Suprapubic skin (tissue), 4 donors: ENCODE results near the gene VSX2. TPM values are rescaled to one million over a fixed set of nuclear protein-coding genes. Genes with fewer than 3 reads are reported as not detected.

Source experiments
- DNase-seq, 2 donors: peaks; one replicate each; pipeline ENCODE4 v3.0.0-alpha.2; 2019; ENCODE audit warnings: low spot score in 2 of 2
- H3K27ac ChIP-seq: fragments of 200-600 bp; sonication (generic); one replicate; pipeline ENCODE4 v1.5.1; 2019
- H3K27me3 ChIP-seq: fragments of 200-600 bp; sonication (generic); one replicate; pipeline ENCODE4 v1.5.1; 2019
- H3K36me3 ChIP-seq: fragments of 200-600 bp; sonication (generic); one replicate; pipeline ENCODE4 v1.5.1; 2019
- H3K4me1 ChIP-seq: fragments of 200-600 bp; sonication (generic); one replicate; pipeline ENCODE4 v1.5.1; 2019
- H3K4me3 ChIP-seq: fragments of 200-600 bp; sonication (generic); one replicate; pipeline ENCODE4 v1.5.1; 2019; ENCODE audit warnings: mild to moderate bottlenecking
- H3K9me3 ChIP-seq: fragments of 200-600 bp; sonication (generic); one replicate; pipeline ENCODE4 v1.5.1; 2019
- CTCF ChIP-seq, 2 donors: fragments of 200-600 bp in 1 of 2; fragments of 450-650 bp in 1 of 2; sonication (generic) in 1 of 2; IDR thresholded peaks; one replicate each; pipeline ENCODE4 v1.5.1; 2016 to 2019; ENCODE audit warnings: antibody characterized with exemption in 2 of 2, mild to moderate bottlenecking in 1 of 2, moderate library complexity in 1 of 2
- EP300 ChIP-seq: sonication (generic); formaldehyde crosslinking; IDR thresholded peaks from one replicate; pipeline ENCODE4 v1.6.1; 2017; ENCODE audit warnings: antibody characterized with exemption
- POLR2A ChIP-seq, 2 donors: fragments of 450-650 bp; IDR thresholded peaks; one replicate each; pipeline ENCODE4 v1.6.1; 2017; ENCODE audit warnings: antibody characterized with exemption in 2 of 2, mild to moderate bottlenecking in 2 of 2, moderate library complexity in 2 of 2
- POLR2AphosphoS5 ChIP-seq, 3 donors: sonication (generic); formaldehyde crosslinking; IDR thresholded peaks; one replicate each; pipeline ENCODE4 v1.6.1; 2017; ENCODE audit warnings: antibody characterized with exemption in 3 of 3
- WGBS: methylation state at CpG from one replicate; pipeline ENCODE4 v1.1.5; 2018; 5-methylcytosine and 5-hydroxymethylcytosine counted together
- total RNA-seq, 4 donors: library from RNA; depleted of rRNA; stranded (reverse); fragments of >200 nt; gene quantifications; one replicate each; pipeline ENCODE4 v1.1.0, GENCODE V29; 2016

VSX2 gene
- total RNA-seq, result not detected

GRCh38 chr14:74238974-74239847, at the start of gene VSX2:
Gene VSX2 (plus strand): TSS chr14:74239449. CDS start chr14:74239562, 113 bp downstream.
- H3K27ac ChIP-seq, result no peak within 1 kb of the TSS
- H3K36me3 ChIP-seq, result no peaks in the 10 kb centered on the region
- H3K9me3 ChIP-seq, result no peaks in the 10 kb centered on the region
- no peak for TF ChIP-seq POLR2A (IDR thresholded peaks at IDR 0.05)
- TF ChIP-seq CTCF (IDR thresholded peaks at IDR 0.05), result no peak
- no peak for TF ChIP-seq POLR2AphosphoS5 (IDR thresholded peaks at IDR 0.05)
- TF ChIP-seq EP300, result no peak
- peaks cover 26% of the 10 kb centered on the region for H3K4me1 ChIP-seq
- 30% methylated on average over 8 of the region's 40 CpGs for WGBS
- DNase-seq, result no peak
- peak within 1 kb of the TSS; percentile 33 for H3K4me3 ChIP-seq
- H3K27me3 ChIP-seq, result peaks cover 76% of the 10 kb centered on the region

- no peak for DNase-seq
- Histone ChIP-seq H3K4me3 (no peak overlapping the region), H3K27me3 (no peaks in the 10 kb centered on the region), H3K36me3 (peaks cover 7% of the 10 kb centered on the region), H3K9me3 (no peaks in the 10 kb centered on the region), H3K27ac (no peak overlapping the region), H3K4me1 (no peaks in the 10 kb centered on the region)
- WGBS, result 66% methylated on average over 3 of the region's 3 CpGs
- TF ChIP-seq CTCF (IDR thresholded peaks at IDR 0.05), result no peak
Measured at GRCh38 chr14:74190927-74191575, 48.2 kb upstream of the VSX2 start.

GRCh38 chr14:74194506-74195274, 44.6 kb upstream of the VSX2 start:
- no peak for DNase-seq
- Histone ChIP-seq H3K36me3 (peaks cover 14% of the 10 kb centered on the region), H3K27ac (no peak overlapping the region), H3K4me1 (no peaks in the 10 kb centered on the region), H3K27me3 (no peaks in the 10 kb centered on the region), H3K4me3 (no peak overlapping the region), H3K9me3 (no peaks in the 10 kb centered on the region)
- 90% methylated on average over 8 of the region's 8 CpGs for WGBS
- TF ChIP-seq CTCF (IDR thresholded peaks at IDR 0.05) (no peak), POLR2AphosphoS5 (IDR thresholded peaks at IDR 0.05) (no peak), EP300 (no peak), POLR2A (IDR thresholded peaks at IDR 0.05) (no peak)

GRCh38 chr14:74195623-74196022, 43.6 kb upstream of the VSX2 start:
- no peaks in the 10 kb centered on the region for H3K4me1 ChIP-seq
- no peak overlapping the region for H3K4me3 ChIP-seq
- H3K36me3 ChIP-seq, result peaks cover 12% of the 10 kb centered on the region
- no peaks in the 10 kb centered on the region for H3K9me3 ChIP-seq
- TF ChIP-seq EP300, result no peak
- no peak for TF ChIP-seq POLR2AphosphoS5 (IDR thresholded peaks at IDR 0.05)
- no peak for TF ChIP-seq CTCF (IDR thresholded peaks at IDR 0.05)
- TF ChIP-seq POLR2A (IDR thresholded peaks at IDR 0.05), result no peak
- H3K27me3 ChIP-seq, result no peaks in the 10 kb centered on the region
- WGBS, result 91% methylated on average over 7 of the region's 7 CpGs
- no peak for DNase-seq
- H3K27ac ChIP-seq, result no peak overlapping the region
